Mucosa of descending colon (tissue), 3 donors: ENCODE data around the gene MVB12B. TPM values are rescaled to one million over a fixed set of nuclear protein-coding genes. Genes with fewer than 3 reads are reported as not detected.

Experiments
- ATAC-seq: fragments of 200-7000 bp; cut with Tn5 transposase; one replicate; pipeline ENCODE4 v1.9.1; 2020; ENCODE audit warnings: mild to moderate bottlenecking, moderate library complexity
- DNase-seq, 3 donors: peaks; one replicate each; pipeline ENCODE4 v3.0.0-alpha.2; 2020
- H3K36me3 ChIP-seq: fragments of 200-600 bp; one replicate; pipeline ENCODE4 v1.8.0; 2021; ENCODE audit warnings: low read depth, mild to moderate bottlenecking
- H3K4me1 ChIP-seq: fragments of 200-600 bp; one replicate; pipeline ENCODE4 v1.8.0; 2021; ENCODE audit warnings: low read depth, mild to moderate bottlenecking
- H3K4me3 ChIP-seq: fragments of 200-600 bp; one replicate; pipeline ENCODE4 v1.8.0; 2021; ENCODE audit warnings: mild to moderate bottlenecking
- H3K9me3 ChIP-seq: fragments of 200-600 bp; one replicate; pipeline ENCODE4 v1.8.0; 2021; ENCODE audit warnings: mild to moderate bottlenecking
- CTCF ChIP-seq: fragments of 200-600 bp; IDR thresholded peaks from one replicate; pipeline ENCODE4 v1.8.0; 2022; ENCODE audit warnings: antibody characterized with exemption, mild to moderate bottlenecking
- intact Hi-C, 2 donors: fragments of 100-400 bp; cut with DNase I in 1 of 2; cut with micrococcal nuclease in 1 of 2; formaldehyde crosslinking; loops; one replicate each; pipeline versions ENCODE4 v1.11.0 to v1.11.1; 2022; cut with DNase I, micrococcal nuclease
- total RNA-seq, 3 donors: library from RNA; stranded (reverse); fragmentation: NEBNext Ultra II Directional in 2 of 3; extraction: Animal tissue kit (Norgen Biotek cat#: 25700) in 2 of 3; gene quantifications; one replicate each; pipeline versions ENCODE4 v1.2.1 to v1.2.4, GENCODE V29; 2021 to 2023
- donor health status: DM: no; HTN: no; CAD: no; lungs with moderate emphysema.
- donor health status: DM: no; HTN: no; CAD: no.
- donor health status: DM: no; HTN: yes; CAD: no.

Gene MVB12B
- total RNA-seq, 3 donors from 2014 or later, result 16.8 to 26.4 (median 21.6) TPM

DNA sequence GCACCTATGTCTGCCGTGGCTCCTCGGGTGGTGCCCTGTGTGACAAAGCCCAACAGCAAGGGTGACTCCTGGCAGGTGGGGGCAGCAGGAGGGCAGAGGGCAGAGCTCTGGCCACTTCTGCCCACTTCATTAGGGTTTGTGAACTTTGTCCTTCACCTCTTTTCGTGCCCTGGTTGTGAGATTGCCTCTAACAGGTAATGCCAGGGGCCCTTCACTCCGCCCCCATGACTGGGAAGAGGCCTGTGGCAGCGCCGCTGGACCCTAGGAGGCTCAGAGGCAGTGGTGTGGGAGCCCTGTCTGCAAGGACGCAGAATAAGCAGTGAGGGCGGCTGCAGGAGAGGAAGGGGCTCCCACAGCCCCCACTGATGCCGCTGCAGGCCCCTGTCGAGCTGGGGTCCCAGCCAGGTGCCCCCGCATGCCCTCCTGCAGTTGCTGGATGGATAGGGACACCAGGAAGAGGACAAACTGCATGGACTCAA lies 178.4 kb downstream of the MVB12B start:
- H3K36me3 ChIP-seq, result no peaks in the 10 kb centered on the region
- no peaks in the 10 kb centered on the region for H3K4me1 ChIP-seq
- H3K4me3 ChIP-seq, result no peak overlapping the region
- intact Hi-C loops, result loop anchor here in 1 of 2 donors (10.0 kb wide), 1 partner anchor 50 kb away; no protein-coding TSS in a partner anchor
- ATAC-seq, result no peak
- DNase-seq, result peak in 1 of 3 donors; percentile 29
- TF ChIP-seq CTCF, result no peak
- no peaks in the 10 kb centered on the region for H3K9me3 ChIP-seq

DNA sequence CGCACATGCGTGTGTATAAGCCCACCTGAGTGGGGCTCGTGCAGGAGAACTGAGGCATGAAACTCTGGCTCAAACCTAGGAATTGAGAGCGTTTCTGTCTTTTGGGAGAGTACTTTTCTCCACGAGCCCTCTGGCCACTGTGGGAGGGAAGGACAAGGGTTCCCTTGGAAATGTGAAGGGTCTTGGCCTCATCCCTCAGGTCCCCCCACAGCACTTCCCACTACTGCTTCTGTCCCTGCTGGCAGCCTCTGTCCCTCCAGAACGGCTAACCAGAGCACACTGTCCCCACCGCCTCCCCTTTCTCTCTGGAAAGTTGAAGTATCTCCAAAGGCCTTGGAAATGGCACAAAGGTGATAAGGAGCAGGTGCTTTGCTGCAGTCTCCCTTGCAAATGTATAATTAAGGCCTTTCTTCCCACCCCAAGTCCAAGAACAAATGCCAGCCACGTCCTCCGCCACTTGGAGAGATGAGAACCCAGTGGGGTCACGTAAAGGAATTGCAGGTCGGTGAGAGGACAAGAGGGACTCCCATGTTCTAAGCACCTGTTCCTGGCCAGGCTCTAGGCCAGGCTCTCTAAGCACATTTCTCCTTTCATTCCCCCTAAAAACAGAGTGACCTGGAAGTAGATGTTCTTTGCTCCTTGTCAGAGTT lies 179.2 kb downstream of the MVB12B start:
- Histone ChIP-seq H3K4me3 (no peak overlapping the region), H3K36me3 (no peaks in the 10 kb centered on the region), H3K9me3 (no peaks in the 10 kb centered on the region), H3K4me1 (no peaks in the 10 kb centered on the region)
- ATAC-seq (no peak), DNase-seq (no peak)
- intact Hi-C loops, result loop anchor here in 1 of 2 donors (10.0 kb wide), 1 partner anchor 49 kb away; no protein-coding TSS in a partner anchor
- no peak for TF ChIP-seq CTCF

DNA sequence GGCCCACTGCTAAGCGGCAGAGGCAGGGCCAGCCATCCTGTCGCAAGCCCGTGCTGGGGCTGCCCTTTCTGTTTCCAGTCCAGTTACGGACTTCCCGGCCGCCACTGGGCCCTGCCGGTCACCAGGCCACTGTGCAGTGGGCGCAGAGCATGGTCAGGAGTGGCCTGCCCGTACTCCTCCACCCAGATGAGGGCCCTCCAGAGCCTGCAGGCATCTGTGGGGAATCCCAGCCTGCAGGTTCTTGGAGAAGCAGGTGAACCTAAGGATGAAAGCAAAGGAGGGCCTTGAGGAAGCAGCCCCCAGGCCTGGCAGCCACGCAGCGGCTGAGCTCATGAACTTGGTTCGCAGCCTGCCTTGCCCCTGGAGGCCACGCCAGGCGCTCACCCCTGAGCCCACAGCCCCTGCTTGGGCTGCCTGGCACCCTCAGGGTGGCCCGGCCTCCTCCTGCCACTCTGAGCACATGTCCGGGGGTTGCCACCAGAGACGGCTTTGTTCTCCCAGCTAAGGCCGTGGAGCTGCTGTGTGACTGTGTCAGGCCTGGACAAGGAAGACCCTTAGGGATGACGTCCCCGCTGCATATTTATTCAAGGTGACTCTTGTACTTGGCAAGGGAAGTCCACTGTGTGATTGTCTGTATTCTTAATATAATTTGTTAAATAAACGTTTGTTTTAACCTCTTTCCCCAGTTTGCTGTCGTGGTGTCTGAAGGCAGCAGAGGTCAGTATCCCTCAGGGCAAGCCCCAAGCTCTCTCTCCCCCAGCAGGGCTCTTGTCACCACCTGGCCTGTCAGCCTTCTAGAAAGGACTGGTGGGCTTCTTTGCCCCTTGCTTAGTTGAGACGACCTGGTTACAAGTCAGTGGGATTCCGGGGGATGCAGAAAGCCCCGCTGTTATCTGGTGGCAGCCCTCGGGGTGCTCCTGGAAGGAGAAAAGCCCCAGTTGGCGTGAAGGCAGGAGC lies 180.0 kb downstream of the MVB12B start:
- intact Hi-C loops, result loop anchor here in 1 of 2 donors (10.0 kb wide), 1 partner anchor 48 kb away; no protein-coding TSS in a partner anchor
- Histone ChIP-seq H3K36me3 (no peaks in the 10 kb centered on the region), H3K9me3 (no peaks in the 10 kb centered on the region), H3K4me3 (no peak overlapping the region), H3K4me1 (no peaks in the 10 kb centered on the region)
- DNase-seq (no peak), ATAC-seq (no peak)
- no peak for TF ChIP-seq CTCF

- H3K4me3 ChIP-seq, result no peak overlapping the region
- no peak for TF ChIP-seq CTCF
- H3K9me3 ChIP-seq, result no peaks in the 10 kb centered on the region
- intact Hi-C loops, result loop anchor here in 1 of 2 donors (10.0 kb wide), 1 partner anchor 47 kb away; no protein-coding TSS in a partner anchor
- ATAC-seq (no peak), DNase-seq (no peak)
- H3K36me3 ChIP-seq, result no peaks in the 10 kb centered on the region
- H3K4me1 ChIP-seq, result no peaks in the 10 kb centered on the region
Observed at GRCh38 chr9:126507318-126508109, 180.9 kb downstream of the MVB12B start.

- H3K36me3 ChIP-seq, result no peaks in the 10 kb centered on the region
- H3K4me3 ChIP-seq, result no peak overlapping the region
- H3K4me1 ChIP-seq, result no peaks in the 10 kb centered on the region
- no peaks in the 10 kb centered on the region for H3K9me3 ChIP-seq
- no peak for ATAC-seq
- intact Hi-C loops, result loop anchor here in 1 of 2 donors (10.0 kb wide), 1 partner anchor 47 kb away; no protein-coding TSS in a partner anchor
- no peak for TF ChIP-seq CTCF
- DNase-seq, result no peak
Observed at GRCh38 chr9:126508171-126508591, 181.6 kb downstream of the MVB12B start.
